ENCODE measurements around the gene C10orf90. TPM values are rescaled to one million over a fixed set of nuclear protein-coding genes. Genes with fewer than 3 reads are reported as not detected.

Gene C10orf90
- total RNA-seq, 2 experiments from 2014 or later = not detected

DNA sequence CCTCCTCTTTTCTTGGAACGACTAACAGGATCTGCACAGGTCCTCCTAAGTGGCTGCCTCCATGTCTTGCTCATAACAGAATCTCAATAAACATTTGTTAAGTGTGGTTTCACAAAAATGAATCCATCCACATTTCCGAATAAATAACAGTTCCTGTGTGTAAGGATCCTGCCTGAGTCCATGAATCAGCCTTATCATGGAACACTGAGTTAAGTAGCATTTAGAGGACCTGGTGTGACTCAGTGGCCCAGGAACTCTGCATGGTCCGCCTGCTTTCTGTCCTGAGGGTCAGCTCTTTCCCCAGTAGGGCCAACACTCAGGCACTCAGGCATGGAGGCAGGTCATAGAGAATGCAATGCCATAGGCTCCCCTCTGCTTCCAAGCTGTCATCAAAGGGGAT lies 15.8 kb upstream of the C10orf90 start:
- no peaks in the 10 kb centered on the region for H3K4me1 ChIP-seq (ENCODE audit: insufficient read depth, low read length)
- no peak overlapping the region for H3K4me3 Mint-ChIP-seq
- no peaks in the 10 kb centered on the region for H3K36me3 ChIP-seq (ENCODE audit: insufficient read depth, low read length)
- H3K9me3 Mint-ChIP-seq = no peaks in the 10 kb centered on the region
- no peak overlapping the region for H3K4me3 ChIP-seq (ENCODE audit: low read length)
- no peaks in the 10 kb centered on the region for H3K4me1 Mint-ChIP-seq (ENCODE audit: low read depth)
- POLR2A ChIA-PET = no interaction called here
- peaks cover 4 to 35% of the 10 kb centered on the region in 2 experiments for H3K9me3 ChIP-seq (ENCODE audit: control insufficient read depth in 1 of 2, insufficient read depth in 1 of 2, low read length in 2 of 2)
- H3K27me3 Mint-ChIP-seq = no peaks in the 10 kb centered on the region
- intact Hi-C loops (cut with DNase I, micrococcal nuclease) = no loop called here
- no peak for ATAC-seq (ENCODE audit: poor library complexity)
- DNase-seq = no peak
- TF ChIP-seq, protein P1, sequence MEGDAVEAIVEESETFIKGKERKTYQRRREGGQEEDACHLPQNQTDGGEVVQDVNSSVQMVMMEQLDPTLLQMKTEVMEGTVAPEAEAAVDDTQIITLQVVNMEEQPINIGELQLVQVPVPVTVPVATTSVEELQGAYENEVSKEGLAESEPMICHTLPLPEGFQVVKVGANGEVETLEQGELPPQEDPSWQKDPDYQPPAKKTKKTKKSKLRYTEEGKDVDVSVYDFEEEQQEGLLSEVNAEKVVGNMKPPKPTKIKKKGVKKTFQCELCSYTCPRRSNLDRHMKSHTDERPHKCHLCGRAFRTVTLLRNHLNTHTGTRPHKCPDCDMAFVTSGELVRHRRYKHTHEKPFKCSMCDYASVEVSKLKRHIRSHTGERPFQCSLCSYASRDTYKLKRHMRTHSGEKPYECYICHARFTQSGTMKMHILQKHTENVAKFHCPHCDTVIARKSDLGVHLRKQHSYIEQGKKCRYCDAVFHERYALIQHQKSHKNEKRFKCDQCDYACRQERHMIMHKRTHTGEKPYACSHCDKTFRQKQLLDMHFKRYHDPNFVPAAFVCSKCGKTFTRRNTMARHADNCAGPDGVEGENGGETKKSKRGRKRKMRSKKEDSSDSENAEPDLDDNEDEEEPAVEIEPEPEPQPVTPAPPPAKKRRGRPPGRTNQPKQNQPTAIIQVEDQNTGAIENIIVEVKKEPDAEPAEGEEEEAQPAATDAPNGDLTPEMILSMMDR (IDR thresholded peaks at IDR 0.05) = no peak
- no peak overlapping the region for H3K27ac ChIP-seq (ENCODE audit: low read depth in 1 of 2, low read length in 2 of 2)
- CTCF ChIA-PET = no interaction called here
- H3K36me3 Mint-ChIP-seq (ENCODE audit: low read depth) = no peaks in the 10 kb centered on the region
- H3K27me3 ChIP-seq (ENCODE audit: control insufficient read depth in 1 of 2, insufficient read depth in 2 of 2, low read length in 2 of 2) = no peaks in the 10 kb centered on the region
- no peak overlapping the region for H3K27ac Mint-ChIP-seq

DNA sequence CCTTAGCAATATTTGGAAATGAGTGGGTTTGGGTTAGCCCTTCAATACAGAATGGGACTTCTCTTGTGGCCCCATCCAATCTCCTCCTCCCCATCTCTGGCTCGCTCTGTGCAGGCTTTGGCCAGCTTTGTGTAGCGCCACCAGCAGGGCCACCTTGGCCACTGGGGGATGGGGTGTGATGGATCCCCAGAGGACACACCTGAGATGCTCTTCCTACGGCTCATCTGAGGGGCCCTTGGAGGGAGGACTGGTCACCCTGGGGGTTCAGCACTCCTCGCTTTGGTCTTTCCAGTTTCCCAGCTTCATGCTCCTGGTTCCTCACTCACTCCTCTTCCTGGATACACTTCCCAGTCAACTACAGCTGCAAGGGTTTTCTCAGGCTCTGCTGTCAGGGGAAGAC lies 15.3 kb upstream of the C10orf90 start:
- intact Hi-C loops (cut with DNase I, micrococcal nuclease) = no loop called here
- Mint-ChIP-seq H3K4me1 (ENCODE audit: low read depth) (no peaks in the 10 kb centered on the region), H3K4me3 (no peak overlapping the region), H3K27me3 (no peaks in the 10 kb centered on the region), H3K36me3 (ENCODE audit: low read depth) (no peaks in the 10 kb centered on the region), H3K27ac (no peak overlapping the region), H3K9me3 (no peaks in the 10 kb centered on the region)
- H3K27ac ChIP-seq (ENCODE audit: low read depth in 1 of 2, low read length in 2 of 2) = no peak overlapping the region
- no peaks in the 10 kb centered on the region for H3K36me3 ChIP-seq (ENCODE audit: insufficient read depth, low read length)
- peaks cover 4 to 35% of the 10 kb centered on the region in 2 experiments for H3K9me3 ChIP-seq (ENCODE audit: control insufficient read depth in 1 of 2, insufficient read depth in 1 of 2, low read length in 2 of 2)
- DNase-seq = no peak
- POLR2A ChIA-PET = no interaction called here
- CTCF ChIA-PET = no interaction called here
- H3K27me3 ChIP-seq (ENCODE audit: control insufficient read depth in 1 of 2, insufficient read depth in 2 of 2, low read length in 2 of 2) = no peaks in the 10 kb centered on the region
- TF ChIP-seq, protein P1 (IDR thresholded peaks at IDR 0.05) = no peak
- ATAC-seq (ENCODE audit: poor library complexity) = no peak
- no peak overlapping the region for H3K4me3 ChIP-seq (ENCODE audit: low read length)
- no peaks in the 10 kb centered on the region for H3K4me1 ChIP-seq (ENCODE audit: insufficient read depth, low read length)

DNA sequence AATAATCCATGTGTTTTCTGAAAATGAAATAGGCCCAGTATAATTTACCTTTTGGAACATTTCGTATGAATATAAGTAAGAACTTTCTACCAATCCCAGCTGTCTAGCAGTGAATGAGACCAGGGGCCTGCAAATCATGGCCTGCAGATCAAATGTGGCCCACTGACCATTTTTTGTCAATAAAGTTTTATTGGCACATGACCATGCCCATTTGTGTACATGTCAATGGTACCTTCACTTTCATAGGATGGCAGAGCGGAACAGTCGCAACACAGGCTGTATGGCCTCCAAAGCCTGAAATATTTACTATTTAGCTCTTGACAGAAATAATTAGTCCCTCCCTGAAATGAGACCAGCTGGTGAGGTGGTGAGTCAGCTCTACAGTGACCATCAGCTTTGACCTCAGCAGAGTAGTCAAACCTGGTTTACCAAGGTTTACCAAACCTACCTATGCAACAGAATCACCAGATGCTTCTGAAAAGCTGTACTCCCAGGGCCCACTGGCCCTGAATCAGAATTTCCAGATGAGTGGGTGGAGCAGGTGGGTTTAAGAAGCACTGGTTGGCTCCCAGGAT lies 13.8 kb upstream of the C10orf90 start:
- intact Hi-C loops (cut with DNase I, micrococcal nuclease) = no loop called here
- Mint-ChIP-seq H3K27ac (no peak overlapping the region), H3K4me3 (no peak overlapping the region), H3K9me3 (no peaks in the 10 kb centered on the region), H3K4me1 (ENCODE audit: low read depth) (no peaks in the 10 kb centered on the region), H3K36me3 (ENCODE audit: low read depth) (no peaks in the 10 kb centered on the region), H3K27me3 (no peaks in the 10 kb centered on the region)
- Histone ChIP-seq H3K27me3 (ENCODE audit: control insufficient read depth in 1 of 2, insufficient read depth in 2 of 2, low read length in 2 of 2) (no peaks in the 10 kb centered on the region), H3K4me3 (ENCODE audit: low read length) (no peak overlapping the region), H3K4me1 (ENCODE audit: insufficient read depth, low read length) (no peaks in the 10 kb centered on the region), H3K9me3 (ENCODE audit: control insufficient read depth in 1 of 2, insufficient read depth in 1 of 2, low read length in 2 of 2) (peaks cover 4 to 30% of the 10 kb centered on the region in 2 experiments), H3K27ac (ENCODE audit: low read depth in 1 of 2, low read length in 2 of 2) (no peak overlapping the region), H3K36me3 (ENCODE audit: insufficient read depth, low read length) (no peaks in the 10 kb centered on the region)
- no peak for ATAC-seq (ENCODE audit: poor library complexity)
- CTCF ChIA-PET = interaction anchor here (0.5 kb wide), 1 partner anchor 812 kb away, joined by 5 read pairs; no protein-coding TSS in a partner anchor
- POLR2A ChIA-PET = no interaction called here
- DNase-seq = no peak
- TF ChIP-seq, protein P1 (IDR thresholded peaks at IDR 0.05) = no peak
